Suprapubic skin (tissue), 3 donors: Measurements from ENCODE around the gene DDX56.

Source experiments
- CTCF ChIP-seq, 2 donors: fragments of 200-600 bp in 1 of 2; fragments of 450-650 bp in 1 of 2; sonication (generic) in 1 of 2; IDR thresholded peaks; one replicate each; pipeline ENCODE4 v1.5.1; 2016 to 2019; ENCODE audit warnings: antibody characterized with exemption in 2 of 2, mild to moderate bottlenecking in 1 of 2, moderate library complexity in 1 of 2
- POLR2A ChIP-seq, 2 donors: fragments of 450-650 bp; IDR thresholded peaks; one replicate each; pipeline ENCODE4 v1.6.1; 2017; ENCODE audit warnings: antibody characterized with exemption in 2 of 2, mild to moderate bottlenecking in 2 of 2, moderate library complexity in 2 of 2

GRCh38 chr7:44595934-44596635 is 22.4 kb upstream of the DDX56 start:
- TF ChIP-seq POLR2A (IDR thresholded peaks at IDR 0.05) (no peak), CTCF (IDR thresholded peaks at IDR 0.05) (no peak)
